WTC11 (cell line): ENCODE measurements around the gene CASP8.

ENCODE experiments used
- ATF3 ChIP-seq: sonication (generic); formaldehyde crosslinking; conservative IDR thresholded peaks from 2 replicates; pipeline ENCODE4 v1.8.1; 2022; ENCODE audit warnings: mild to moderate bottlenecking, missing genetic modification reagents
- CTCF ChIP-seq: fragments of 200-600 bp; IDR thresholded peaks from 2 replicates; pipeline ENCODE4 v1.8.0; 2022; ENCODE audit warnings: antibody characterized with exemption
- KAT7 ChIP-seq: sonication (generic); formaldehyde crosslinking; IDR thresholded peaks from 2 replicates; pipeline ENCODE4 v1.8.1; 2023; ENCODE audit warnings: missing genetic modification reagents, mild to moderate bottlenecking, borderline replicate concordance
- NFYB ChIP-seq: sonication (generic); formaldehyde crosslinking; conservative IDR thresholded peaks from 2 replicates; pipeline ENCODE4 v1.8.0; 2022; ENCODE audit warnings: low read depth, missing genetic modification reagents
- TEAD4 ChIP-seq: sonication (generic); formaldehyde crosslinking; IDR thresholded peaks from 2 replicates; pipeline ENCODE4 v1.8.0; 2022; ENCODE audit warnings: mild to moderate bottlenecking, missing genetic modification reagents
- TF ChIP-seq, protein P1 (sequence below): sonication (generic); formaldehyde crosslinking; IDR thresholded peaks from 2 replicates; pipeline ENCODE4 v1.8.0; 2022; ENCODE audit warnings: mild to moderate bottlenecking, missing genetic modification reagents
- TF ChIP-seq, protein P2 (sequence below): sonication (generic); formaldehyde crosslinking; IDR thresholded peaks from 2 replicates; pipeline ENCODE4 v1.8.0; 2023; ENCODE audit warnings: missing genetic modification reagents
- TF ChIP-seq, protein P3 (sequence below): sonication (generic); formaldehyde crosslinking; IDR thresholded peaks from 2 replicates; pipeline ENCODE4 v1.8.1; 2022; ENCODE audit warnings: mild to moderate bottlenecking, missing genetic modification reagents, moderate library complexity, borderline replicate concordance

DNA sequence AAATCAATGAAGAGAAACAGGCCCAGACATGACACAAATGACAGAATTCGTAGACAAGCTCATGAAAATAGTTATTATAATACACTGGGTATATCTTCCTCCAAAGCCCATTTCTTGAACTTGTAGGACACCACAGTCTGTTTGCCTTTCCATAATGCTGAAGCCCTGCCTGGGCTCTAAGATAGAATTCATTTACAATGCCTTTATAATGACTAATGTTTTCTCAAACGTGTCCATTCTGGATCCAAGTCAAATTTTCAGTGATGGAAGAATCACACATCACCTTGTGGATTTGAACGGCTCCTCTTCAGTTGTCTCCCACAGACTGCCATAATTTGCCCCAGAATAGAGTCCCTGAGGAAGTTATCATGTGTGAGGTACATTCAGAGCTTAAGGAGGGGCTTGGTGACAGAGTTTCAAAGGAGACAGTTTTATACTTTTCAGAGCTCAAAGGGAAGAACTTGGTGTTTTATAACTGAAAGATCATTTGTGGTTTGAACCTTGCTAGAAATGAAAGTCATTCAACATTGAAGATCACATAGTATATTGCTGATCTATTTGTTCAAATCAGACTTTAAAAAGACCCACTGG lies 38.2 kb downstream of the CASP8 start:
- TF ChIP-seq CTCF (no peak), KAT7 (CRISPR knock-in tag) (no peak), TEAD4 (CRISPR knock-in tag) (no peak), NFYB (CRISPR knock-in tag) (no peak), ATF3 (no peak)
- TF ChIP-seq, protein P1, sequence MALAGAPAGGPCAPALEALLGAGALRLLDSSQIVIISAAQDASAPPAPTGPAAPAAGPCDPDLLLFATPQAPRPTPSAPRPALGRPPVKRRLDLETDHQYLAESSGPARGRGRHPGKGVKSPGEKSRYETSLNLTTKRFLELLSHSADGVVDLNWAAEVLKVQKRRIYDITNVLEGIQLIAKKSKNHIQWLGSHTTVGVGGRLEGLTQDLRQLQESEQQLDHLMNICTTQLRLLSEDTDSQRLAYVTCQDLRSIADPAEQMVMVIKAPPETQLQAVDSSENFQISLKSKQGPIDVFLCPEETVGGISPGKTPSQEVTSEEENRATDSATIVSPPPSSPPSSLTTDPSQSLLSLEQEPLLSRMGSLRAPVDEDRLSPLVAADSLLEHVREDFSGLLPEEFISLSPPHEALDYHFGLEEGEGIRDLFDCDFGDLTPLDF (CRISPR knock-in tag), result no peak
- TF ChIP-seq, protein P2, sequence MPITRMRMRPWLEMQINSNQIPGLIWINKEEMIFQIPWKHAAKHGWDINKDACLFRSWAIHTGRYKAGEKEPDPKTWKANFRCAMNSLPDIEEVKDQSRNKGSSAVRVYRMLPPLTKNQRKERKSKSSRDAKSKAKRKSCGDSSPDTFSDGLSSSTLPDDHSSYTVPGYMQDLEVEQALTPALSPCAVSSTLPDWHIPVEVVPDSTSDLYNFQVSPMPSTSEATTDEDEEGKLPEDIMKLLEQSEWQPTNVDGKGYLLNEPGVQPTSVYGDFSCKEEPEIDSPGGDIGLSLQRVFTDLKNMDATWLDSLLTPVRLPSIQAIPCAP (CRISPR knock-in tag), result no peak
- TF ChIP-seq, protein P3, sequence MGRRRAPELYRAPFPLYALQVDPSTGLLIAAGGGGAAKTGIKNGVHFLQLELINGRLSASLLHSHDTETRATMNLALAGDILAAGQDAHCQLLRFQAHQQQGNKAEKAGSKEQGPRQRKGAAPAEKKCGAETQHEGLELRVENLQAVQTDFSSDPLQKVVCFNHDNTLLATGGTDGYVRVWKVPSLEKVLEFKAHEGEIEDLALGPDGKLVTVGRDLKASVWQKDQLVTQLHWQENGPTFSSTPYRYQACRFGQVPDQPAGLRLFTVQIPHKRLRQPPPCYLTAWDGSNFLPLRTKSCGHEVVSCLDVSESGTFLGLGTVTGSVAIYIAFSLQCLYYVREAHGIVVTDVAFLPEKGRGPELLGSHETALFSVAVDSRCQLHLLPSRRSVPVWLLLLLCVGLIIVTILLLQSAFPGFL, result no peak
